Airway epithelial cell (primary cell): Measurements from ENCODE around the gene PRRX2. TPM values are rescaled to one million over a fixed set of nuclear protein-coding genes. Genes with fewer than 3 reads are reported as not detected.

Experiments used
- total RNA-seq: library from RNA; depleted of rRNA; stranded (reverse); fragments of >200 nt; gene quantifications from 2 replicates; pipeline ENCODE4 v1.2.3, GENCODE V29; 2015

The PRRX2 gene
- 0.33 and 1.2 TPM in 2 replicates for total RNA-seq

DNA sequence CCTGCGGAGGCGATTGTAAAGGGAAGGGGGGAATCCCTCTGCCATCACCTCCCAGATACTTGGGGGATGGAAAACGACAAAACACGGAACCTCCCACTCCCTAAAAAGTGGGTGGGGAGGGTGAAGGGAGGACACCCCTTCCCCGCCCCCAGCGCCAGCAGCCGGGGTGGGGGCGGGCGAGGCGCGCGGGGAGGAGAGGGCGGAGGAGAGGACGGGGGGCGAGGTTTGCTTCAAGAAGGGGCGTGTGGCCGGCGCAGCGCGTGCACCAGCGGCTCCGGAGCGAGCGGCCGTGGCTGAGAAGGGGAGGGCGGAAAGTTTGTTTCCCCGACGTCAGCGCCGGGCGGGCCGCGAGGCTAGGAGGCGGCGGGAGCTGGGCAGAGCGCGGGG is at the start of gene PRRX2:
PRRX2 (plus strand) TSS at position 259 of the 387 bp plus-strand sequence. CDS start 221 bp downstream, outside the sequence.

DNA sequence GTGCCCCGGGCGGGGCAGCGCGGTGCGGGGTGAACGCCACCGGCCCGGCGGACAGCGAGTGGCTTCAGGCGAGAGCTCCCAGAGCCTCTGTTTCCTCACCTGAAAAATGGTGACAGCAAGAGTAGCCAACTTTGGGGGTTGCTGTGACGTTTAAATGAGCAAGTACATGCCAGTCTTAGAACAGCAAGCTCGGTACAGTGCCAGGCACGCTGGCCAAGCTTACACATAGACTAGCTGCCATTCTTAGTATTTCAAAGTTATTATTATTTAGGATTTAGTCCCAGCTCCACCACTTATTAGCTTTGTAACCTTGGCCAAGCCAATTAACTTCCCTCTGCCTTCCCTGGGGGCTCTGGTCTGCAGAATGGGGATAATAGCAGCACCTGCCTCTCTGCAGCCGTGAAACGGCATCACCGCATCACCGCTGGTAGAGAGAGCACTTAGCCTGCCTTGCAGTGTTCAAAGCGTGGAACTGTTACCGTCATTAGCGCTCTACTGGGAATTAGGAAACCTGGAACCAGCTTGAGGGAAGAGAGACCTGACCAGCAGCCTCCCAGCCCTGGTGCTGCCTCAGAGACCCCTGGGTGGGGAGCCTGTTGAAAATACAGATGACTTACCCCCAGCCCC is 44.7 kb upstream of the PRRX2 start, which contains the start of gene C9orf50:
C9orf50 (minus strand) TSS at position 433 of the 627 bp plus-strand sequence. CDS start 527 bp downstream, outside the sequence.

DNA sequence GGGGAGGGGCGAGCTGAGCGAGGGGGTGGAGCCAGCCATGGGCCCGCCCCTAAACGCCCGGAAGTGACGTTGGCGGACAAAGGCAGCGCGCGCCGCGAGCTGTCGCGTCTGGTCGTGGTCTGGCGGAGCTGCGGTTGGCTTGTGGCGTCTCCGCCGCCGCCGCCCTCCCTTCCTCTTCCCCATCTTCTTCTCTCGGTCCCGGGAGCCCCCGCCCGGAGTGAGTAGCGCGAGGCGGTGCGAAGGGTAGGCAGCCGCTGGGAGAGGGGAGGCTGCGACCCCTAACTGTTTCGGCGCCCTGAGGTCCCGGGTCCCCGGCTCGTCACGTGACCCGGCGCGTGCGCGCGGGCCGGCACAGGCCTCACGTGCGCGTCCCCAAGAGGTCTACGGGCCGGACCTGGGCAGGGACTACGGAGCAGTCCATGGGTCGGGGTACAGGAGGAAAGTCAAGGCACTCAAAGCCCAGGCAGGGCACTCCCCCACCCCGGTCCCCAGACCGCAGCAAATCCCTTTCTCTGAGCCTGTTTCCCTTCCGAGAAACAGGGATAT is 39.3 kb upstream of the PRRX2 start, which contains the start of gene NTMT1:
NTMT1 (plus strand) TSS at position 85 of the 546 bp plus-strand sequence. CDS start 6,541 bp downstream, outside the sequence.

DNA sequence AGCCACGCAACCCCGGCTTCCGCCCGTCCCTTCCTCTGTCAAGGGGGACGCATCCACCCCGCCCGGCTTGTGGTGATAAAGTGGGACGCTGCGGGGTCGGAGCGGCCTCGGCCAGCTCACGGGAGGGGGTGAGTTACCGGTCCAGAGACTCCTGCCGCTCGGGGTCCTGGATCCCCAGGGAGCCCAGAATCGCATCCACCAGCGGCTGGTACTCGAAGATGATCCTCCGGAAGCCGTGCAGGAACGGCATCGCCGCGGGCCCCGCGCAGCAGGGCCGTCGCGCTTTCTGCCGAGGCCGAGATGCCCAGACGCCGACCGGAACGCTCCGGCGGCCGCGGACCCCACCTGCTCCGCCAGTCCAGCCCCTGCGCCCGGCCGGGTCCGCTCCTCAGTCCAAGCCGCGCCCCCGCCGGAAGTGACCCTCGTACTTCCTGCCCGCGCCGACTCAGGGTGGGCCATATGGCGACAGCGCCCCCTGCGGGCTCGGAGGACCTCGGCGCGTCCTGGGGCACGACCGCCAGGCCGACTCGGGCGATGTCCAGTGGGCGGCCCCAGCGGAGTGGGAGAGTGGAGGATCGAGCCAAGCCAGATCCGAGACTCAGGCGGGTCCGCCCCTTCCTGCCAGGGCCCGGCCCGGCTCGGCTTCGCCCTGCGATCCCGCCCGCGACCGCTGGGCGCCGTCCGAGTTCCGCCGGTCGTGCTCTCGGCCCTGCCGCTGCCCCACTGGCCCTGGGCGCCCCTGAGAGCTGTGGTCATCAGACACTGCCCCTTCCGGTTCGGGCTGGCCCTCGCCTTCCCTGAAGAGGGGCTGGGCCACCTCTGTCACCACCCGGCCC is 23.5 kb upstream of the PRRX2 start, which contains the start of gene ASB6:
ASB6 (minus strand) TSS at position 402 of the 836 bp plus-strand sequence; CDS start at position 250, 152 bp downstream.

DNA sequence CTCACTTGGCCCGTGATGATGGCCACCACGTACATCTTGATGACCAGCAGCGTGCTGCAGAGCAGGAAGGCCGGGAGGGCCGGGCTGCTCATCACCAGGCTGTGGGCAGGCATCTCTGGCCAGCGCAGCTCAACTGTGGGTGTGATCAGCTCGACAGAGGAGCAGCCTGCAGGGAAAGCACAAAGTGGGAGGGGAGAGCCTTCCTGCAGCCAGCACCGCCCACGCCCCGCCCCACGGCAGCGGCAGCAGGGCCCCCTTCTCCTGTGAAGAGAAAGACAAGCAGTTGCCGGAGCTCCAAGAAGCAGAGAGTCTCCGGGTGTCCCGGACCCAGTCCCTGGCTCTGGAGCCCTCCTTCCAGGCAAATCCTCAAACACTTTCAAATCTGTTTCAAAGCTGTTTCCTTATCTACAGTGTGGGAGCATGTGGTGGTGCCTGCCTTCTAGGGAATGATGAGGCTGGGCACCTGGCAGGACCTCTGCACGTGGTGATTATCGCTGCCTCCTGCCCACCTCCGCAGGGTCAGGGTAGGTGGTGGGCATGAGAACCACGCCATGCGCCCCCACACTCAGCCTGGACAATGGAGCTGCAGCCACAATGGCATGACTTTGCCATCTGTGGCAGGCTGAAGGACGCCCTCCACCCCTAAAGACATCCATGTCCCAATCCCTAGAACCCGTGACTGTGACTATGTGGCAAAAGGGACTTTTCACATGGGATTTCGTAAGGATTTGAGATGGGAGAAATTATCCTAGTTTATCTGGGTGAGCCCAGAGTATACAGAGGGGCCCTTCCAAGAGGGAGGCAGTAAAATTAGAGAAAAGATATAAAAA is 87.7 kb downstream of the PRRX2 start, which contains the start of gene PTGES:
PTGES (minus strand) TSS at position 143 of the 830 bp plus-strand sequence; CDS start at position 113, 30 bp downstream.

Other genes starting within 250 kb of the PRRX2 start
- not detected in 2 replicates for gene C9orf50, start 44.5 kb upstream of the PRRX2 start, total RNA-seq
- gene NTMT1, start 39.5 kb upstream of the PRRX2 start, total RNA-seq: 23.4 and 50.6 TPM in 2 replicates
- gene ASB6, start 23.5 kb upstream of the PRRX2 start, total RNA-seq: 22.3 and 26.7 TPM in 2 replicates
- 39.3 and 40.9 TPM in 2 replicates for gene PTGES, start 87.4 kb downstream of the PRRX2 start, total RNA-seq
- 16.9 and 30.3 TPM in 2 replicates for gene TOR1B, start 137.5 kb downstream of the PRRX2 start, total RNA-seq
- gene TOR1A, start 158.5 kb downstream of the PRRX2 start, total RNA-seq: 29.5 and 45.5 TPM in 2 replicates
- gene C9orf78, start 169.6 kb downstream of the PRRX2 start, total RNA-seq: 33.7 and 38.4 TPM in 2 replicates
- 16.2 and 19.2 TPM in 2 replicates for gene USP20, start 169.8 kb downstream of the PRRX2 start, total RNA-seq